HepG2 (cell line): ENCODE measurements around the gene ADAMTS4. TPM values are rescaled to one million over a fixed set of nuclear protein-coding genes. Genes with fewer than 3 reads are reported as not detected.

ENCODE experiments used
- HNRNPK ChIP-seq: fragments of 200-400 bp; formaldehyde crosslinking; IDR thresholded peaks from 2 replicates; pipeline ENCODE4 v1.6.1; 2018; ENCODE audit warnings: low read length, low read depth, moderate library complexity, mild to moderate bottlenecking; ENCODE audit not compliant: poor library complexity, severe bottlenecking
- IRF2 ChIP-seq: IDR thresholded peaks from 2 replicates; pipeline ENCODE4 v1.6.1; 2018; ENCODE audit warnings: missing genetic modification reagents, missing compliant biosample characterization
- IRX3 ChIP-seq: sonication (generic); formaldehyde crosslinking; IDR thresholded peaks from 2 replicates; pipeline ENCODE4 v1.8.1; 2023; ENCODE audit warnings: mild to moderate bottlenecking, low read depth, missing genetic modification reagents, borderline replicate concordance
- JDP2 ChIP-seq: sonication (generic); formaldehyde crosslinking; IDR thresholded peaks from 2 replicates; pipeline ENCODE4 v1.8.1; 2022; ENCODE audit warnings: missing genetic modification reagents, borderline replicate concordance
- KAT7 ChIP-seq: IDR thresholded peaks from 2 replicates; pipeline ENCODE4 v1.6.1; 2018; ENCODE audit warnings: borderline replicate concordance, missing compliant biosample characterization
- MBD4 ChIP-seq: IDR thresholded peaks from 2 replicates; pipeline ENCODE4 v1.6.1; 2012; ENCODE audit warnings: low read length, inconsistent platforms, borderline replicate concordance
- MTF1 ChIP-seq: sonication (generic); formaldehyde crosslinking; IDR thresholded peaks from 2 replicates; pipeline ENCODE4 v1.5.0; 2020; ENCODE audit warnings: missing genetic modification reagents
- NFKBIZ ChIP-seq: IDR thresholded peaks from 2 replicates; pipeline ENCODE4 v1.6.1; 2018; ENCODE audit warnings: missing genetic modification reagents, missing compliant biosample characterization
- NR2F6 ChIP-seq, 2 experiments: IDR thresholded peaks; 2 replicates each; pipeline ENCODE4 v1.6.1; 2016; ENCODE audit warnings: antibody characterized with exemption in 1 of 2, mild to moderate bottlenecking in 1 of 2
- SAP130 ChIP-seq: IDR thresholded peaks from 2 replicates; pipeline ENCODE4 v1.6.1; 2016; ENCODE audit warnings: low read depth
- TCF7 ChIP-seq: sonication (generic); IDR thresholded peaks from 2 replicates; pipeline ENCODE4 v1.6.1; 2016; ENCODE audit warnings: antibody characterized with exemption, low read depth
- ZNF12 ChIP-seq: sonication (generic); formaldehyde crosslinking; IDR thresholded peaks from 2 replicates; pipeline ENCODE4 v1.5.0; 2020; ENCODE audit warnings: missing genetic modification reagents
- ZNF234 ChIP-seq: sonication (generic); formaldehyde crosslinking; conservative IDR thresholded peaks from 2 replicates; pipeline ENCODE4 v1.5.1; 2020; ENCODE audit warnings: mild to moderate bottlenecking, missing genetic modification reagents
- ZNF333 ChIP-seq: sonication (generic); formaldehyde crosslinking; IDR thresholded peaks from 2 replicates; pipeline ENCODE4 v1.4.0; 2020; ENCODE audit warnings: mild to moderate bottlenecking, missing genetic modification reagents, borderline replicate concordance
- ZNF879 ChIP-seq: sonication (generic); formaldehyde crosslinking; IDR thresholded peaks from 2 replicates; pipeline ENCODE4 v1.8.1; 2023; ENCODE audit warnings: missing genetic modification reagents
- polyA plus RNA-seq, 8 experiments: library from polyadenylated mRNA; depleted of rRNA in 3 of 8; stranded (reverse) in 7 of 8; unstranded in 1 of 8; fragments of >200 nt; fragmentation: Illumina TruSeq in 4 of 8; extraction: Trizol in 4 of 8; gene quantifications; 2 replicates each; pipeline versions ENCODE4 v1.2.1 to v1.2.3, GENCODE V29; 2011 to 2016; ENCODE audit warnings: low read depth in 4 of 8, missing spikeins in 1 of 8, mixed read lengths in 1 of 8; ENCODE audit not compliant: insufficient read depth in 1 of 8
- total RNA-seq, 5 experiments: library from RNA; depleted of rRNA; stranded (reverse); fragments of >200 nt; fragmentation: Illumina TruSeq; extraction: Trizol; gene quantifications; 2 replicates each; pipeline ENCODE4 v1.2.3, GENCODE V29; 2016; ENCODE audit warnings: low read depth in 1 of 5
- TF ChIP-seq, protein P1 (sequence below): sonication (generic); formaldehyde crosslinking; IDR thresholded peaks from 2 replicates; pipeline ENCODE4 v1.4.0; 2020; ENCODE audit warnings: missing genetic modification reagents, mild to moderate bottlenecking, borderline replicate concordance
- TF ChIP-seq, protein P2 (sequence below): sonication (generic); formaldehyde crosslinking; IDR thresholded peaks from 2 replicates; pipeline ENCODE4 v1.4.0; 2020; ENCODE audit warnings: mild to moderate bottlenecking, missing genetic modification reagents, borderline replicate concordance
- TF ChIP-seq, protein P3 (sequence below): sonication (generic); formaldehyde crosslinking; IDR thresholded peaks from 2 replicates; pipeline ENCODE4 v1.5.0; 2020; ENCODE audit warnings: missing genetic modification reagents
- TF ChIP-seq, protein P4 (sequence below): sonication (generic); formaldehyde crosslinking; IDR thresholded peaks from 2 replicates; pipeline ENCODE4 v1.4.0; 2020; ENCODE audit warnings: missing genetic modification reagents

ADAMTS4 gene
- total and polyA plus RNA-seq, 2 of the 13 experiments (the other 11 are each of a cell fraction or from before 2014, with no cell fraction given) = 0.51 to 1.7 TPM

DNA sequence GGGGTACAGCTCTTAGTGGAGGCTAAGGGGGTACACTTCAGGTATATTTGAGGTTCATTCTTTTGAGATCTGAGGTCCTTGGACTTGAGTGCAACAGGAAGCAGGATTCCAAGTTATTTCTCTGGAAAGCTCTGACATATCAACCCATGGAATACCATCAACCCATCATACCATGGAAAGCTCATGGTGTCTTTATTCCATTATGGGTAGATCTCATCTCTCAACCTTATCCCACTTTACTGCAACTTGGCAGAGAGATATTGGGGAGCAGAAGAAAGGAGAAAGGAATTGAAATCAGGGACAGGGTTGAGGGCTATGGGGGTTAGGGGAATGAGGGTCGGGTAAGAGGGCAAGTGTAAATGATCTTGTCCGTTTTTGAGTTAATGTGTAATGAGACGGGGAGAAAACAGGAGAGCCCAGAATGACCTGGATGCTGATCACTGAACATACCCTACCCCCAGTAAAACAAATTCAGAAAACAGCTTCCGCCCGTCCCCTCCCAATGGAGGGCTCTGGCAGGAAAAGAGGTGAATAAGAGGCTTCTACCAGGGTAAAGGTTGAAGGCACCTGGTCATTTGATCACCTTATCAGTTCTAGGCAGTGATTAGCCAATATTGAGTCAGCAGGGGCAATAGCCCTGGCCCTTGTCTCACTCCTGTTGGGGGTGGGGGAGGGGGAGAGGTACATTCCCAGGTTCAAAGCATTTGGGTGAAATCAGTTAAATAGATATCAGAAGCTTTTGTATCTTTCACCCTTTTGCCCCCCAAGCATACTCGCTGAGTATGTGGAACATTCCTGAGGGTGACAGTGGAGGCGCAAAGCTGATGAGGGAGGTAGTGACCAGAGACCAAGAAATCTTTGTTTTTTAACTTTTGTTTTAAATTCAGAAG is 25.2 kb upstream of the ADAMTS4 start (continued):
- TF ChIP-seq, protein P1, sequence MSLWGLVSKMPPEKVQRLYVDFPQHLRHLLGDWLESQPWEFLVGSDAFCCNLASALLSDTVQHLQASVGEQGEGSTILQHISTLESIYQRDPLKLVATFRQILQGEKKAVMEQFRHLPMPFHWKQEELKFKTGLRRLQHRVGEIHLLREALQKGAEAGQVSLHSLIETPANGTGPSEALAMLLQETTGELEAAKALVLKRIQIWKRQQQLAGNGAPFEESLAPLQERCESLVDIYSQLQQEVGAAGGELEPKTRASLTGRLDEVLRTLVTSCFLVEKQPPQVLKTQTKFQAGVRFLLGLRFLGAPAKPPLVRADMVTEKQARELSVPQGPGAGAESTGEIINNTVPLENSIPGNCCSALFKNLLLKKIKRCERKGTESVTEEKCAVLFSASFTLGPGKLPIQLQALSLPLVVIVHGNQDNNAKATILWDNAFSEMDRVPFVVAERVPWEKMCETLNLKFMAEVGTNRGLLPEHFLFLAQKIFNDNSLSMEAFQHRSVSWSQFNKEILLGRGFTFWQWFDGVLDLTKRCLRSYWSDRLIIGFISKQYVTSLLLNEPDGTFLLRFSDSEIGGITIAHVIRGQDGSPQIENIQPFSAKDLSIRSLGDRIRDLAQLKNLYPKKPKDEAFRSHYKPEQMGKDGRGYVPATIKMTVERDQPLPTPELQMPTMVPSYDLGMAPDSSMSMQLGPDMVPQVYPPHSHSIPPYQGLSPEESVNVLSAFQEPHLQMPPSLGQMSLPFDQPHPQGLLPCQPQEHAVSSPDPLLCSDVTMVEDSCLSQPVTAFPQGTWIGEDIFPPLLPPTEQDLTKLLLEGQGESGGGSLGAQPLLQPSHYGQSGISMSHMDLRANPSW = no peak; the same call in 1 of the 2 replicates
- TF ChIP-seq, protein P2, sequence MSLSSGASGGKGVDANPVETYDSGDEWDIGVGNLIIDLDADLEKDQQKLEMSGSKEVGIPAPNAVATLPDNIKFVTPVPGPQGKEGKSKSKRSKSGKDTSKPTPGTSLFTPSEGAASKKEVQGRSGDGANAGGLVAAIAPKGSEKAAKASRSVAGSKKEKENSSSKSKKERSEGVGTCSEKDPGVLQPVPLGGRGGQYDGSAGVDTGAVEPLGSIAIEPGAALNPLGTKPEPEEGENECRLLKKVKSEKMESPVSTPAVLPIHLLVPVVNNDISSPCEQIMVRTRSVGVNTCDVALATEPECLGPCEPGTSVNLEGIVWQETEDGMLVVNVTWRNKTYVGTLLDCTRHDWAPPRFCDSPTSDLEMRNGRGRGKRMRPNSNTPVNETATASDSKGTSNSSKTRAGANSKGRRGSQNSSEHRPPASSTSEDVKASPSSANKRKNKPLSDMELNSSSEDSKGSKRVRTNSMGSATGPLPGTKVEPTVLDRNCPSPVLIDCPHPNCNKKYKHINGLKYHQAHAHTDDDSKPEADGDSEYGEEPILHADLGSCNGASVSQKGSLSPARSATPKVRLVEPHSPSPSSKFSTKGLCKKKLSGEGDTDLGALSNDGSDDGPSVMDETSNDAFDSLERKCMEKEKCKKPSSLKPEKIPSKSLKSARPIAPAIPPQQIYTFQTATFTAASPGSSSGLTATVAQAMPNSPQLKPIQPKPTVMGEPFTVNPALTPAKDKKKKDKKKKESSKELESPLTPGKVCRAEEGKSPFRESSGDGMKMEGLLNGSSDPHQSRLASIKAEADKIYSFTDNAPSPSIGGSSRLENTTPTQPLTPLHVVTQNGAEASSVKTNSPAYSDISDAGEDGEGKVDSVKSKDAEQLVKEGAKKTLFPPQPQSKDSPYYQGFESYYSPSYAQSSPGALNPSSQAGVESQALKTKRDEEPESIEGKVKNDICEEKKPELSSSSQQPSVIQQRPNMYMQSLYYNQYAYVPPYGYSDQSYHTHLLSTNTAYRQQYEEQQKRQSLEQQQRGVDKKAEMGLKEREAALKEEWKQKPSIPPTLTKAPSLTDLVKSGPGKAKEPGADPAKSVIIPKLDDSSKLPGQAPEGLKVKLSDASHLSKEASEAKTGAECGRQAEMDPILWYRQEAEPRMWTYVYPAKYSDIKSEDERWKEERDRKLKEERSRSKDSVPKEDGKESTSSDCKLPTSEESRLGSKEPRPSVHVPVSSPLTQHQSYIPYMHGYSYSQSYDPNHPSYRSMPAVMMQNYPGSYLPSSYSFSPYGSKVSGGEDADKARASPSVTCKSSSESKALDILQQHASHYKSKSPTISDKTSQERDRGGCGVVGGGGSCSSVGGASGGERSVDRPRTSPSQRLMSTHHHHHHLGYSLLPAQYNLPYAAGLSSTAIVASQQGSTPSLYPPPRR (CRISPR knock-in tag) = peak; percentile 92
- TF ChIP-seq HNRNPK (peak; percentile 82), KAT7 (CRISPR knock-in tag) (no peak), ZNF333 (no peak), IRF2 (CRISPR knock-in tag) (no peak; the same call in 1 of the 2 replicates), NR2F6 (IDR thresholded peaks at IDR 0.05) (peak; percentile 95), NR2F6 (CRISPR knock-in tag; IDR thresholded peaks at IDR 0.05) (peak; percentile 90), NFKBIZ (0 out of 2 replicates have a peak, but pooled peaks have one; percentile 81), JDP2 (CRISPR knock-in tag) (no peak; the same call in 1 of the 2 replicates), TCF7 (peak; percentile 93), SAP130 (CRISPR knock-in tag) (peak; percentile 84), MTF1 (CRISPR knock-in tag) (no peak; the same call in 1 of the 2 replicates), IRX3 (peak; percentile 73), MBD4 (no peak), ZNF879 (CRISPR knock-in tag) (no peak), ZNF234 (0 out of 2 replicates have a peak, but pooled peaks have one; percentile 29), ZNF12 (CRISPR knock-in tag) (no peak; the same call in 1 of the 2 replicates)
- TF ChIP-seq, protein P3, sequence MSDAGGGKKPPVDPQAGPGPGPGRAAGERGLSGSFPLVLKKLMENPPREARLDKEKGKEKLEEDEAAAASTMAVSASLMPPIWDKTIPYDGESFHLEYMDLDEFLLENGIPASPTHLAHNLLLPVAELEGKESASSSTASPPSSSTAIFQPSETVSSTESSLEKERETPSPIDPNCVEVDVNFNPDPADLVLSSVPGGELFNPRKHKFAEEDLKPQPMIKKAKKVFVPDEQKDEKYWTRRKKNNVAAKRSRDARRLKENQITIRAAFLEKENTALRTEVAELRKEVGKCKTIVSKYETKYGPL (CRISPR knock-in tag) = no peak
- TF ChIP-seq, protein P4, sequence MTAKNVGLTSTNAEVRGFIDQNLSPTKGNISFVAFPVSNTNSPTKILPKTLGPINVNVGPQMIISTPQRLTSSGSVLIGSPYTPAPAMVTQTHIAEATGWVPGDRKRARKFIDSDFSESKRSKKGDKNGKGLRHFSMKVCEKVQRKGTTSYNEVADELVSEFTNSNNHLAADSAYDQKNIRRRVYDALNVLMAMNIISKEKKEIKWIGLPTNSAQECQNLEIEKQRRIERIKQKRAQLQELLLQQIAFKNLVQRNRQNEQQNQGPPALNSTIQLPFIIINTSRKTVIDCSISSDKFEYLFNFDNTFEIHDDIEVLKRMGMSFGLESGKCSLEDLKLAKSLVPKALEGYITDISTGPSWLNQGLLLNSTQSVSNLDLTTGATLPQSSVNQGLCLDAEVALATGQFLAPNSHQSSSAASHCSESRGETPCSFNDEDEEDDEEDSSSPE (CRISPR knock-in tag) = no peak
